H1 (cell line): Measurements from ENCODE around the gene SFR1. TPM values are rescaled to one million over a fixed set of nuclear protein-coding genes. Genes with fewer than 3 reads are reported as not detected.

Source experiments
- CTCF ChIA-PET: fragments of 300-600 bp; sonication (Branson Sonifier 250); formaldehyde crosslinking; loops from one replicate; lab custom pipeline; 2021; ENCODE audit not compliant: partially characterized antibody; lab: Charles Lee
- POLR2A ChIA-PET: fragments of 300-600 bp; sonication (Branson Sonifier 250); formaldehyde crosslinking; loops from one replicate; lab custom pipeline; 2021; ENCODE audit warnings: inconsistent platforms; ENCODE audit not compliant: partially characterized antibody; lab: Charles Lee
- DNase-seq, 2 experiments: peaks; one replicate each; pipeline versions ENCODE4 v3.0.0 to v3.0.0-alpha.2; 2010 to 2022; ENCODE audit warnings: low spot score in 2 of 2, low read depth in 1 of 2, mixed read lengths in 1 of 2
- FAIRE-seq: peaks from 2 replicates; lab custom pipeline; 2011; peaks lifted over from hg19 to GRCh38; lab: Jason Lieb, UNC
- H2AFZ ChIP-seq: 2 replicates; pipeline ENCODE4 v1.8.1; 2012; ENCODE audit warnings: low read length, inconsistent platforms
- H2AK5ac ChIP-seq: 2 replicates; pipeline ENCODE4 v1.6.1; 2013; ENCODE audit warnings: low read depth, low read length
- H2BK120ac ChIP-seq: replicated peaks from 2 replicates; pipeline ENCODE3; 2013; ENCODE audit warnings: low read depth, low read length, inconsistent platforms
- H2BK12ac ChIP-seq: 2 replicates; pipeline ENCODE4 v1.6.1; 2013; ENCODE audit warnings: low read depth, low read length
- H2BK15ac ChIP-seq: 2 replicates; pipeline ENCODE4 v1.6.1; 2013; ENCODE audit warnings: low read length
- H2BK20ac ChIP-seq: 2 replicates; pipeline ENCODE4 v1.6.1; 2013; ENCODE audit warnings: low read length
- H2BK5ac ChIP-seq: 2 replicates; pipeline ENCODE4 v1.6.1; 2013; ENCODE audit warnings: low read depth, low read length
- H3K14ac ChIP-seq: 2 replicates; pipeline ENCODE4 v1.6.1; 2013; ENCODE audit warnings: inconsistent platforms; ENCODE audit not compliant: insufficient read length
- H3K18ac ChIP-seq: 2 replicates; pipeline ENCODE4 v1.6.1; 2013; ENCODE audit warnings: low read length; ENCODE audit errors: extremely low read depth
- H3K23ac ChIP-seq: 2 replicates; pipeline ENCODE4 v1.6.1; 2013; ENCODE audit warnings: inconsistent platforms; ENCODE audit not compliant: insufficient read length
- H3K23me2 ChIP-seq: 2 replicates; pipeline ENCODE4 v1.6.1; 2013; ENCODE audit warnings: low read depth, low read length
- H3K27ac ChIP-seq: 2 replicates; pipeline ENCODE4 v1.6.1; 2011; ENCODE audit warnings: low read depth, low read length, inconsistent platforms
- H3K27me3 ChIP-seq, 4 experiments: replicated peaks in 1 of 4; 1 replicate in 1 of 4; 2 replicates in 3 of 4; pipeline versions ENCODE4 v1.6.1 to v1.8.1; 2011 to 2013; ENCODE audit warnings: low read length in 3 of 4, mild to moderate bottlenecking in 3 of 4, inconsistent platforms in 2 of 4, mixed read lengths in 2 of 4, moderate library complexity in 1 of 4; ENCODE audit not compliant: control insufficient read depth in 3 of 4, insufficient read depth in 3 of 4; ENCODE audit errors: extremely low read depth in 1 of 4
- H3K36me3 ChIP-seq, 4 experiments: 2 replicates each; pipeline versions ENCODE4 v1.6.1 to v1.8.1; 2011 to 2013; ENCODE audit warnings: mild to moderate bottlenecking in 4 of 4, low read length in 3 of 4, moderate library complexity in 2 of 4, control low read depth in 1 of 4, inconsistent platforms in 1 of 4; ENCODE audit not compliant: insufficient read depth in 4 of 4, control insufficient read depth in 2 of 4
- H3K4ac ChIP-seq: replicated peaks from 2 replicates; pipeline ENCODE3; 2013; ENCODE audit warnings: low read length, low read depth, mixed read lengths, inconsistent platforms; ENCODE audit not compliant: insufficient read length
- H3K4me1 ChIP-seq, 4 experiments: replicated peaks in 1 of 4; 1 replicate in 1 of 4; 2 replicates in 3 of 4; pipeline versions ENCODE4 v1.6.1 to v1.8.1; 2011 to 2013; ENCODE audit warnings: low read length in 3 of 4, inconsistent platforms in 2 of 4, mixed read lengths in 1 of 4; ENCODE audit not compliant: insufficient read depth in 4 of 4, control insufficient read depth in 3 of 4
- H3K4me2 ChIP-seq, 2 experiments: 2 replicates each; pipeline versions ENCODE4 v1.6.1 to v1.8.1; 2011 to 2013; ENCODE audit warnings: low read depth in 2 of 2, low read length in 2 of 2, control low read depth in 1 of 2, inconsistent platforms in 1 of 2, mild to moderate bottlenecking in 1 of 2; ENCODE audit not compliant: insufficient read depth in 1 of 2
- H3K4me3 ChIP-seq, 4 experiments: fragments of 200-600, 300-600 bp in 1 of 4; sonication (generic), shearing (Covaris generic), sonication (Bioruptor Twin) in 1 of 4; 2 replicates each; pipeline versions ENCODE4 v1.5.1 to v1.8.1; 2011 to 2016; ENCODE audit warnings: low read length in 4 of 4, low read depth in 3 of 4, control low read depth in 2 of 4, inconsistent platforms in 2 of 4, mild to moderate bottlenecking in 2 of 4, mixed read lengths in 1 of 4, moderate library complexity in 1 of 4; ENCODE audit not compliant: insufficient read depth in 2 of 4; ENCODE audit errors: extremely low read depth in 1 of 4
- H3K56ac ChIP-seq: replicated peaks from 2 replicates; pipeline ENCODE3; 2013; ENCODE audit warnings: low read depth, mild to moderate bottlenecking, mixed read lengths, low read length, inconsistent platforms; ENCODE audit not compliant: insufficient read length
- H3K79me1 ChIP-seq: 2 replicates; pipeline ENCODE4 v1.6.1; 2013; ENCODE audit warnings: low read depth, low read length, control low read depth
- H3K79me2 ChIP-seq, 2 experiments: 2 replicates each; pipeline versions ENCODE4 v1.6.1 to v1.8.1; 2012 to 2013; ENCODE audit warnings: low read length in 2 of 2, mild to moderate bottlenecking in 2 of 2, inconsistent platforms in 1 of 2; ENCODE audit not compliant: insufficient read depth in 2 of 2, control insufficient read depth in 1 of 2
- H3K9ac ChIP-seq, 4 experiments: replicated peaks in 1 of 4; 1 replicate in 1 of 4; 2 replicates in 3 of 4; pipeline versions ENCODE4 v1.6.1 to v1.8.1; 2011 to 2013; ENCODE audit warnings: low read depth in 3 of 4, low read length in 3 of 4, control low read depth in 2 of 4, mild to moderate bottlenecking in 2 of 4, moderate library complexity in 2 of 4, inconsistent platforms in 1 of 4; ENCODE audit errors: extremely low read depth in 1 of 4
- H3K9me3 ChIP-seq, 2 experiments: 2 replicates each; pipeline versions ENCODE4 v1.6.1 to v1.8.1; 2012 to 2013; ENCODE audit warnings: mild to moderate bottlenecking in 2 of 2, moderate library complexity in 2 of 2, control low read depth in 1 of 2, inconsistent platforms in 1 of 2, low read depth in 1 of 2, low read length in 1 of 2, mixed read lengths in 1 of 2; ENCODE audit not compliant: insufficient read depth in 2 of 2
- H4K20me1 ChIP-seq, 2 experiments: replicated peaks in 1 of 2; 2 replicates each; pipeline versions ENCODE3 to v1.8.1; 2011 to 2013; ENCODE audit warnings: inconsistent platforms in 2 of 2, low read length in 2 of 2, mild to moderate bottlenecking in 1 of 2; ENCODE audit not compliant: insufficient read depth in 2 of 2, control insufficient read depth in 1 of 2
- H4K5ac ChIP-seq: 2 replicates; pipeline ENCODE4 v1.6.1; 2013; ENCODE audit warnings: low read length, low read depth, mixed read lengths, inconsistent platforms; ENCODE audit not compliant: insufficient read length
- H4K8ac ChIP-seq: 2 replicates; pipeline ENCODE4 v1.8.0; 2013; ENCODE audit warnings: mild to moderate bottlenecking, moderate library complexity, low read length, inconsistent platforms; ENCODE audit not compliant: insufficient read depth; ENCODE audit errors: extremely low read depth
- H4K91ac ChIP-seq: replicated peaks from 2 replicates; pipeline ENCODE3; 2013; ENCODE audit warnings: low read length, mixed read lengths, inconsistent platforms; ENCODE audit not compliant: insufficient read length
- EGR1 ChIP-seq: IDR thresholded peaks from 2 replicates; pipeline ENCODE4 v1.6.1; 2011; ENCODE audit warnings: low read depth, low read length, borderline replicate concordance
- RAD21 ChIP-seq, 2 experiments: IDR thresholded peaks in 1 of 2; conservative IDR thresholded peaks in 1 of 2; 2 replicates each; pipeline ENCODE4 v1.6.1; 2011; ENCODE audit warnings: low read depth in 2 of 2, low read length in 2 of 2, improper control_type of control experiment in 1 of 2, inconsistent platforms in 1 of 2, mild to moderate bottlenecking in 1 of 2, moderate library complexity in 1 of 2
- WGBS, 2 experiments: shearing (Covaris generic) in 1 of 2; methylation state at CpG; one replicate each; pipeline versions ENCODE4 v1.1.6 to v1.1.7; 2013 to 2015; ENCODE audit warnings: low lambda C conversion rate in 2 of 2, mixed read lengths in 2 of 2, inconsistent platforms in 1 of 2, low coverage in 1 of 2, missing lambda C conversion rate in 1 of 2; ENCODE audit not compliant: insufficient replicate concordance in 2 of 2, insufficient coverage in 1 of 2, insufficient read length in 1 of 2; ENCODE audit errors: extremely low coverage in 1 of 2, missing lambda C conversion rate in 1 of 2; 5-methylcytosine and 5-hydroxymethylcytosine counted together
- polyA plus RNA-seq, 7 experiments: library from polyadenylated mRNA; depleted of rRNA in 3 of 7; stranded (reverse) in 5 of 7; unstranded in 2 of 7; fragments of >200 nt in 5 of 7; fragments of 200-250 nt in 2 of 7; gene quantifications; 1 replicate in 5 of 7; 2 replicates in 1 of 7; 4 replicates in 1 of 7; pipeline versions ENCODE4 v1.2.1 to v1.2.3, GENCODE V29; 2011 to 2013; ENCODE audit warnings: missing spikeins in 2 of 7, mixed read lengths in 2 of 7
- total RNA-seq: library from RNA; stranded (reverse); fragmentation: NEBNext Ultra II Directional; extraction: Animal tissue kit (Norgen Biotek cat#: 25700); gene quantifications from 2 replicates; pipeline ENCODE4 v1.2.1, GENCODE V29; 2021

Gene SFR1
- total and polyA plus RNA-seq, 2 of the 8 experiments (the other 6 are each of a cell fraction or from before 2014, with no cell fraction given): 3.4 to 7.7 TPM

GRCh38 chr10:104123397-104123796 is 1.4 kb downstream of the SFR1 start:
- Histone ChIP-seq H3K36me3 (no peaks in the 10 kb centered on the region; a peak in 1 of 8 replicates), H3K4me2 (no peak overlapping the region), H4K20me1 (no peaks in the 10 kb centered on the region), H3K23ac (no peak overlapping the region), H3K27ac (no peak overlapping the region), H3K23me2 (peaks cover 5% of the 10 kb centered on the region)
- TF ChIP-seq EGR1 (no peak), RAD21 (IDR thresholded peaks at IDR 0.05 in 1 of 2, conservative IDR thresholded peaks at IDR 0.05 in 1 of 2; ENCODE audit: low read depth in 2 of 2, low read length in 2 of 2) (peak in 1 of 2 experiments; percentile 20; a peak in 2 of 4 replicates)
- TF ChIP-seq, all 59 proteins: peak for 1
- Histone ChIP-seq H4K91ac (no peak overlapping the region), H3K14ac (no peak overlapping the region), H3K56ac (no peak overlapping the region), H3K18ac (no peak overlapping the region), H3K79me1 (no peaks in the 10 kb centered on the region), H3K9me3 (no peaks in the 10 kb centered on the region), H3K4me3 (no peak overlapping the region), H3K9ac (no peak overlapping the region), H2BK12ac (no peak overlapping the region), H2BK120ac (no peak overlapping the region), H3K27me3 (no peaks in the 10 kb centered on the region), H2AFZ (no peak overlapping the region), H3K4me1 (peaks cover 0 to 8% (median 4%) of the 10 kb centered on the region in 4 experiments; a peak in 5 of 7 replicates), H4K8ac (no peak overlapping the region), H2BK20ac (no peak overlapping the region), H2AK5ac (no peak overlapping the region), H2BK5ac (no peak overlapping the region), H3K4ac (no peak overlapping the region), H3K79me2 (no peaks in the 10 kb centered on the region), H2BK15ac (no peak overlapping the region), H4K5ac (no peak overlapping the region)
- 80% methylated on average over 1 of the region's 1 CpG; no CpG with 5 or more reads in 1 of the 2 experiments for WGBS, 2 experiments
- FAIRE-seq: no peak
- CTCF ChIA-PET: interaction anchor here (1.5 to 8.6 kb wide), 7 partner anchors 16 to 151 kb away, joined by 3 to 43 read pairs (median 5); no protein-coding TSS in a partner anchor
- no peak for DNase-seq
- POLR2A ChIA-PET: interaction anchor here (1.4 to 3.9 kb wide), 3 partner anchors 14 to 130 kb away, joined by 3 to 43 read pairs (median 19); no protein-coding TSS in a partner anchor
